Measurements from ENCODE around the gene NUMA1.

The NUMA1 gene

GRCh38 chr11:72112143-72112977 is 32.0 kb upstream of the NUMA1 start, which contains the start of gene ANAPC15:
ANAPC15 (minus strand) TSS chr11:72112695; CDS start chr11:72111276, 1,419 bp downstream.
- peak; percentile 100 for DNase-seq (ENCODE audit: low read depth)
- H3K4me3 ChIP-seq (replicated peaks; ENCODE audit: low read depth, low read length), result peak within 1 kb of the TSS; percentile 77
- TF ChIP-seq, protein P1, sequence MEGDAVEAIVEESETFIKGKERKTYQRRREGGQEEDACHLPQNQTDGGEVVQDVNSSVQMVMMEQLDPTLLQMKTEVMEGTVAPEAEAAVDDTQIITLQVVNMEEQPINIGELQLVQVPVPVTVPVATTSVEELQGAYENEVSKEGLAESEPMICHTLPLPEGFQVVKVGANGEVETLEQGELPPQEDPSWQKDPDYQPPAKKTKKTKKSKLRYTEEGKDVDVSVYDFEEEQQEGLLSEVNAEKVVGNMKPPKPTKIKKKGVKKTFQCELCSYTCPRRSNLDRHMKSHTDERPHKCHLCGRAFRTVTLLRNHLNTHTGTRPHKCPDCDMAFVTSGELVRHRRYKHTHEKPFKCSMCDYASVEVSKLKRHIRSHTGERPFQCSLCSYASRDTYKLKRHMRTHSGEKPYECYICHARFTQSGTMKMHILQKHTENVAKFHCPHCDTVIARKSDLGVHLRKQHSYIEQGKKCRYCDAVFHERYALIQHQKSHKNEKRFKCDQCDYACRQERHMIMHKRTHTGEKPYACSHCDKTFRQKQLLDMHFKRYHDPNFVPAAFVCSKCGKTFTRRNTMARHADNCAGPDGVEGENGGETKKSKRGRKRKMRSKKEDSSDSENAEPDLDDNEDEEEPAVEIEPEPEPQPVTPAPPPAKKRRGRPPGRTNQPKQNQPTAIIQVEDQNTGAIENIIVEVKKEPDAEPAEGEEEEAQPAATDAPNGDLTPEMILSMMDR (IDR thresholded peaks at IDR 0.05; ENCODE audit: low read length, missing control alignments), result no peak

DNA sequence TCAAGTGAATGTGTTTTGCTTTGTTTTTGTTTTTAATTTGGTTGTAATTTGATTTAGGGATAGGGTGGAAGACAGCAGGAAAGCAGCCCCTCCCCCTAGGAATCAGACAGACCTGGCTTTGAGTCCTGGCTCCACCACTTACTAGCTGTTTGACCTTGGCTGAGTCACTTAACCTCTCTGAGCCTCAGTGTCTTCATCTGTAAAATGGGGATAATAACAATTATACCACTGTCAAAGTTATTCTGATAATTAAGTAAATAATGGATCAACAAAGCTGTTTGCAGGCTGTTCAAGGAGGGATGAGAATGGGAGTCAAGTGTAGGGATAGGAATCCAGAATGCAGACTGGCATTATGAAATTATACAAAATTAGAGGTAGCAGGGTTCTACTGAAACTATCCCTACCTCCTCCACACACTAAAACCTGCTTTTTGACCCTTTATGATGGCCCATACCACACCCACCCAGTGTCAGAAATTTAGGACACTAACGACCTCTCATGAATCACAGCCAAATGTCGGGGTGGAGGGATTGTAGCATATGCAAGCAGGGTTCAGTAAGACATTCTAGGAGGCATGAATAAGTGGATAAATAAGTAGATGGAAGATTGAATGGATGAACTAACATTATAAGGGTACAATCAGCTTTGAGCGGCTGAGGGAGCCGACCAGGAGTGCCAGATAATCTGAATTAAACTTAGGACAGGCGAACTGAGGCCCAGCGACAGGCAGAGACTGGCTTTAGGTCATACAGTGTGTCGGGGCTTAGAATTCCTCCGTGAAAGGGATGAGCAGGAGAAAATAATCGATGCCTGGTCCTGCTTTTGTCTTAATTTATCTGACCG is 31.2 kb upstream of the NUMA1 start:
- H3K4me3 ChIP-seq (replicated peaks; ENCODE audit: low read depth, low read length), result peak overlapping the region; percentile 77
- DNase-seq (ENCODE audit: low read depth), result no peak
- TF ChIP-seq, protein P1 (IDR thresholded peaks at IDR 0.05; ENCODE audit: low read length, missing control alignments), result no peak

- TF ChIP-seq, protein P1 (IDR thresholded peaks at IDR 0.05; ENCODE audit: low read length, missing control alignments), result no peak
- no peak for DNase-seq (ENCODE audit: low read depth)
- H3K4me3 ChIP-seq (replicated peaks; ENCODE audit: low read depth, low read length), result no peak within 1 kb of the TSS
Measured at GRCh38 chr11:72105888-72106287, 25.5 kb upstream of the NUMA1 start, which contains the start of gene TOMT. TOMT (plus strand) TSS chr11:72105924; CDS start chr11:72105952, 28 bp downstream.

- peak overlapping the region; percentile 28 for H3K4me3 ChIP-seq (replicated peaks; ENCODE audit: low read depth, low read length)
- TF ChIP-seq, protein P1 (IDR thresholded peaks at IDR 0.05; ENCODE audit: low read length, missing control alignments), result no peak
- no peak for DNase-seq (ENCODE audit: low read depth)
Measured at GRCh38 chr11:72103754-72104167, 23.4 kb upstream of the NUMA1 start.

- peak within 1 kb of the TSS; percentile 94 for H3K4me3 ChIP-seq (replicated peaks; ENCODE audit: low read depth, low read length)
- TF ChIP-seq, protein P1 (IDR thresholded peaks at IDR 0.05; ENCODE audit: low read length, missing control alignments), result peak; percentile 41
- DNase-seq (ENCODE audit: low read depth), result peak; percentile 100
Measured at GRCh38 chr11:72102946-72103753, 22.8 kb upstream of the NUMA1 start, which contains the start of gene LAMTOR1. LAMTOR1 (minus strand) TSS chr11:72103297; CDS start chr11:72103224, 73 bp downstream.

GRCh38 chr11:72102631-72102945 is 22.2 kb upstream of the NUMA1 start:
- H3K4me3 ChIP-seq (replicated peaks; ENCODE audit: low read depth, low read length), result peak overlapping the region; percentile 94
- TF ChIP-seq, protein P1 (IDR thresholded peaks at IDR 0.05; ENCODE audit: low read length, missing control alignments), result no peak
- no peak for DNase-seq (ENCODE audit: low read depth)

Measured in fibroblast of pulmonary artery (primary cell).